Adrenal gland (tissue), 12 donors: ENCODE data around the gene KASH5. TPM values are rescaled to one million over a fixed set of nuclear protein-coding genes. Genes with fewer than 3 reads are reported as not detected.

Experiments used
- DNase-seq, 7 donors: peaks; one replicate each; pipeline ENCODE4 v3.0.0-alpha.2; 2019 to 2020
- H3K27ac ChIP-seq, 5 donors: fragments of 200-600 bp; sonication (generic) in 4 of 5; 1 replicate in 3 of 5; 2 replicates in 2 of 5; pipeline versions ENCODE4 v1.5.1 to v1.8.0; 2016 to 2020; ENCODE audit warnings: mild to moderate bottlenecking in 1 of 5
- H3K27me3 ChIP-seq: fragments of 200-600 bp; 2 replicates; pipeline ENCODE4 v1.8.0; 2021
- H3K36me3 ChIP-seq, 2 donors: fragments of 200-600 bp; replicated peaks in 1 of 2; 1 replicate in 1 of 2; 2 replicates in 1 of 2; pipeline versions ENCODE4 v1.5.1 to v1.8.0; 2018 to 2022
- H3K4me1 ChIP-seq, 2 donors: fragments of 200-600 bp; replicated peaks in 1 of 2; 1 replicate in 1 of 2; 2 replicates in 1 of 2; pipeline versions ENCODE4 v1.5.1 to v1.8.0; 2018 to 2021
- H3K4me3 ChIP-seq, 4 donors: fragments of 200-600 bp; sonication (generic) in 3 of 4; one replicate each; pipeline ENCODE4 v1.5.1; 2016 to 2018
- H3K9me3 ChIP-seq, 3 donors: fragments of 200-600 bp; sonication (generic) in 1 of 3; replicated peaks in 1 of 3; 1 replicate in 2 of 3; 2 replicates in 1 of 3; pipeline versions ENCODE4 v1.5.1 to v1.8.0; 2016 to 2021
- POLR2A ChIP-seq, 2 donors: fragments of 450-650 bp; IDR thresholded peaks; one replicate each; pipeline ENCODE4 v1.6.1; 2017; ENCODE audit warnings: antibody characterized with exemption in 2 of 2, mild to moderate bottlenecking in 2 of 2, moderate library complexity in 1 of 2
- WGBS, 4 donors: extraction: QIAGEN DNeasy Blood & Tissue Kit in 2 of 4; methylation state at CpG; one replicate each; pipeline versions ENCODE4 v1.1.5 to v1.1.7; 2013 to 2017; 5-methylcytosine and 5-hydroxymethylcytosine counted together
- intact Hi-C, 2 donors: fragments of 100-400 bp; cut with DNase I; formaldehyde crosslinking; loops; one replicate each; pipeline versions ENCODE4 v1.14.1 to v1.15.0; 2022 to 2023
- polyA plus RNA-seq, 3 donors: library from polyadenylated mRNA; stranded (reverse); fragments of 200-250 nt in 2 of 3; fragments of 350-450 nt in 1 of 3; fragmentation: Illumina TruSeq in 1 of 3; extraction: RNeasy Lipid Tissue Mini Kit (QIAGEN cat#74804) in 1 of 3; gene quantifications; one replicate each; pipeline ENCODE4 v1.2.3, GENCODE V29; 2013 to 2014
- total RNA-seq, 9 donors: library from RNA; depleted of rRNA in 4 of 9; stranded (reverse); fragments of >200 nt in 4 of 9; fragments of 120-200 nt in 1 of 9; fragmentation: NEBNext Ultra II Directional in 1 of 9; extraction: Animal tissue kit (Norgen Biotek cat#: 25700) in 1 of 9; gene quantifications; one replicate each; pipeline versions ENCODE4 v1.1.0 to v1.2.4, GENCODE V29; 2013 to 2023
- TF ChIP-seq, protein P1 (sequence below), 6 experiments: fragments of 450-650 bp in 4 of 6; fragments of 200-600 bp in 2 of 6; sonication (generic) in 1 of 6; IDR thresholded peaks; 1 replicate in 5 of 6; 2 replicates in 1 of 6; pipeline versions ENCODE4 v1.5.1 to v1.8.0; 2016 to 2021; ENCODE audit warnings: antibody characterized with exemption in 6 of 6, mild to moderate bottlenecking in 2 of 6, moderate library complexity in 1 of 6
- donor health status: healthy with polysubstance abuse.
- donor health status: Bipolar disorder and iron deficiency.
- donor health status: DM: yes; HTN: yes; CAD: no.
- donor health status: DM: no; HTN: no; CAD: no.
- donor health status: DM: no; HTN: no; CAD: no.
- donor health status: DM: yes; HTN: yes; CAD: no.

Gene KASH5
- total and polyA plus RNA-seq, 12 donors = 0.74 to 0.97 TPM; not detected in 10

DNA sequence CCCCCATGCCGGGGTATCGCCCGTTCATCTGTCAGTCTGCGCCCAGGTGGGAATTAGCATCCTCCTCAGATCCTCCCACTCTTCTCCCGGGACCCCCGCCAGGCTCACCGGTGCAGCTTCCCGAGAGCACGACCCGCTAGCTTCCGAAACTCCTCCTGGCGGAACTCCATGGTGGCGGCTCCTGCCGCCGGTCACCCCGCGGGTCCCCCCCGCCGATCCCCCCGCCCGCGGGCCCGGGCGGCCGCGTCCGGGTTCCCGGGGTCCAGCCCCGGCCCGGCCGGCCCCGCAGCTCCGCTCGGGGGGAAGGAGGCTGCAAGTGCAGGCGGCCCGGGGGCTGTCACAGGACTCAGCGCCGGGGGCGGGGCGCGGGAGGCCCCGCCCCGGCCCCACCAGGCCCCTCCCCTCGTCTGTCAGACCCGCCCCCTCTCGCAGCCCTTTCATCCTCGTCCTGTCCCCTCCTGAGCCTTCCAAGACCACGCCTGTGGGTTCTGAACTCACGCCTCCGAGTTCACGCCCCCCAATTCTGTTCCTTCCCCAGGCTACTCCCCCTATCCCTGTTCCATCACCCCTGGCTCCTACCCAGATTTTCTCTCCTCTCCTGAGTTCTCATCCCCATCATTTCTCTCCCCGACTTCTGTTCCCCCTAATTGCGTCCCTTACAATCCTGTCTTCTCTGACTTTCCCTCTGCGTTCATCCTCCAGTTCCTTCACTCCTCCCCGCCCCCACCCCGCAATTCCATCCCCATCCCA is 53.3 kb downstream of the KASH5 start, which contains the start of gene SLC17A7:
SLC17A7 (minus strand) TSS at position 318 of the 750 bp plus-strand sequence; CDS start at position 170, 148 bp downstream.
- intact Hi-C loops = loop anchor here in 1 of 2 donors (5.0 kb wide), 1 partner anchor 214 kb away; no protein-coding TSS in a partner anchor
- no peaks in the 10 kb centered on the region for H3K36me3 ChIP-seq
- no peak for TF ChIP-seq POLR2A (IDR thresholded peaks at IDR 0.05)
- TF ChIP-seq, protein P1, sequence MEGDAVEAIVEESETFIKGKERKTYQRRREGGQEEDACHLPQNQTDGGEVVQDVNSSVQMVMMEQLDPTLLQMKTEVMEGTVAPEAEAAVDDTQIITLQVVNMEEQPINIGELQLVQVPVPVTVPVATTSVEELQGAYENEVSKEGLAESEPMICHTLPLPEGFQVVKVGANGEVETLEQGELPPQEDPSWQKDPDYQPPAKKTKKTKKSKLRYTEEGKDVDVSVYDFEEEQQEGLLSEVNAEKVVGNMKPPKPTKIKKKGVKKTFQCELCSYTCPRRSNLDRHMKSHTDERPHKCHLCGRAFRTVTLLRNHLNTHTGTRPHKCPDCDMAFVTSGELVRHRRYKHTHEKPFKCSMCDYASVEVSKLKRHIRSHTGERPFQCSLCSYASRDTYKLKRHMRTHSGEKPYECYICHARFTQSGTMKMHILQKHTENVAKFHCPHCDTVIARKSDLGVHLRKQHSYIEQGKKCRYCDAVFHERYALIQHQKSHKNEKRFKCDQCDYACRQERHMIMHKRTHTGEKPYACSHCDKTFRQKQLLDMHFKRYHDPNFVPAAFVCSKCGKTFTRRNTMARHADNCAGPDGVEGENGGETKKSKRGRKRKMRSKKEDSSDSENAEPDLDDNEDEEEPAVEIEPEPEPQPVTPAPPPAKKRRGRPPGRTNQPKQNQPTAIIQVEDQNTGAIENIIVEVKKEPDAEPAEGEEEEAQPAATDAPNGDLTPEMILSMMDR (IDR thresholded peaks at IDR 0.05) = no peak
- peak within 1 kb of the TSS in 1 of 4 donors; percentile 65 for H3K4me3 ChIP-seq
- DNase-seq = peak in 1 of 7 donors; percentile 49
- H3K9me3 ChIP-seq = no peaks in the 10 kb centered on the region
- 5 to 15% (median 6%) methylated on average over 12 to 55 of the region's 56 CpGs for WGBS, 4 donors
- peaks cover 16% of the 10 kb centered on the region for H3K27me3 ChIP-seq
- H3K27ac ChIP-seq = peak within 1 kb of the TSS in 1 of 5 donors; percentile 90
- no peaks in the 10 kb centered on the region for H3K4me1 ChIP-seq

DNA sequence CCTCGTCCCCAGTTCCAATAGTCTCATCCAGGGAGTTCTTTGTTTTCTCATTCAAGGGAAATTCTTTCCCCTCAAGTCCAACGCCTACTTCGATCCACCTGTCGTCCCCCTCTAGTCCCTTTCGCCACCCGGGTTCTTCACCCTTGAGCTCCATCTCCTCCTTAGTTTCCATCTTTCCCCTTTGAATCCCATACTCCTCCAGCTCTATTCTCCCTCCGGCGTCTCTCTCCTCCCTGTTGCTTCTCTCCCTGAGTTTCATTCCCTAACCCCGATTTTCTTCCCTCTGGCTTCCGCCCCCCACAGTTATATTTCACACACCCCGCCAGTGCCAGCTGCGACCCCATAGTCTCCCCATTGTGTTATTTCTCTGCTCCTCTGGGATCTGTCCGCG is 53.9 kb downstream of the KASH5 start:
- Histone ChIP-seq H3K36me3 (peaks cover 0 to 4% of the 10 kb centered on the region in 2 donors), H3K4me1 (no peaks in the 10 kb centered on the region), H3K9me3 (no peaks in the 10 kb centered on the region), H3K4me3 (peak overlapping the region in 1 of 4 donors; percentile 65), H3K27ac (peak overlapping the region in 1 of 5 donors; percentile 90), H3K27me3 (peaks cover 13% of the 10 kb centered on the region)
- 15 to 26% (median 23%) methylated on average over 14 of the region's 14 CpGs for WGBS, 4 donors
- DNase-seq = no peak
- intact Hi-C loops = loop anchor here in 1 of 2 donors (5.0 kb wide), 1 partner anchor 215 kb away; no protein-coding TSS in a partner anchor
- TF ChIP-seq, protein P1 (IDR thresholded peaks at IDR 0.05) = no peak
- TF ChIP-seq POLR2A (IDR thresholded peaks at IDR 0.05) = no peak

DNA sequence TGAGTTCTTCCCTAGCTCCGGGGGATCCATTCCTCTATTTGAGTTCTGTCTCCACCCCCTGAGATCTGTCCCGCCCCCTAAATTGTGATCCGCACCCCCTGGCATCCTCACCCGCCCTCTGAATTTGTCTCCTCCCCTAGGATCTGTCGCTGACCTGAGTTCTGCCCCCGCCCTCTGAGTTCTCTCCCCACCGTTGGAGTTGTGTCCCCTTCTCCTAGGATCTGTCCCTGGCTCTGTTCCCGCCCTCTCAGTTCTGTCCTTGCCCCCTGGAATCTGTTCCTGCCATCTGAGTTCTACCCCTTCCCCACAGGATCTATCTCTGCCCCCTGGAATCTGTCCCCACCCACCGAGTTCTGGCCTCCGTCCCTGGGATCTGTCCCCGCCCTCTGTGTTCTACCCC is 54.3 kb downstream of the KASH5 start:
- DNase-seq = peak in 2 of 7 donors; percentile 43 to 68
- H3K4me1 ChIP-seq = no peaks in the 10 kb centered on the region
- H3K9me3 ChIP-seq = no peaks in the 10 kb centered on the region
- WGBS, 4 donors = 3 to 9% (median 5%) methylated on average over 11 of the region's 11 CpGs
- TF ChIP-seq POLR2A (IDR thresholded peaks at IDR 0.05) = no peak
- TF ChIP-seq, protein P1 (IDR thresholded peaks at IDR 0.05) = no peak
- intact Hi-C loops = loop anchor here in 1 of 2 donors (5.0 kb wide), 1 partner anchor 215 kb away; no protein-coding TSS in a partner anchor
- H3K27me3 ChIP-seq = peaks cover 13% of the 10 kb centered on the region
- peak overlapping the region in 1 of 5 donors; percentile 90 for H3K27ac ChIP-seq
- peak overlapping the region in 1 of 4 donors; percentile 65 for H3K4me3 ChIP-seq
- H3K36me3 ChIP-seq = peaks cover 0 to 8% of the 10 kb centered on the region in 2 donors

DNA sequence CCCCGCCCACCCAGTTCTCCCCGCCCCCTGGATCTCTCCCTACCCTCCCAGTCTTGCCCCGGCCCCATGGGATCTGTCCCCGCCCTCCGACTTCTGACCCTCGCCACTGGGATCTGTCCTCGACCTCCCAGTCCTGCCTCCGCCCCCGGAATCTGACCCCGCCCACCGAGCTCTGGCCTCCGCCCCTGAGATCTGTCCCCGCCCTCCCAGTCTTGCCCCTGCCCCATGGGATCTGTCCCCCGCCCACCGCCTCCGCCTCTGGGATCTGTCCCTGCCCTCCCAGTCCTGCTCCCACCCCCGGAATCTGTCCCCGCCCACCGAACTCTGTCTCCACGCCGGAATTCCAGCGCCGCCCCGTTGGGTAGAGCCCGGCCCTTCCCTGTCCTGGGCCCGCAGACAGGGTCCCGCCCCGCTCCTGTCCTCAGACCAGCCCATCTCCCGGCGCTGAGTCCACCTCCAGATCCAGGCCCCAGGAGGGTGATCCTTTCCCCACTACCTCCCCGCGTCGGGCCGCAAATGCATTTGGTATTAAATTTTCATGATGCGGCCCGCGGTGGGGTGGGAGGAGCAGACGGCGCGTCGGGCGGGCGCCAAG is 54.8 kb downstream of the KASH5 start:
- H3K36me3 ChIP-seq = peaks cover 0 to 10% of the 10 kb centered on the region in 2 donors
- peak; percentile 86 to 97 (median 93) for DNase-seq
- no peaks in the 10 kb centered on the region for H3K4me1 ChIP-seq
- 0 to 1% (median 0%) methylated on average over 16 to 43 of the region's 43 CpGs for WGBS, 4 donors
- H3K9me3 ChIP-seq = no peaks in the 10 kb centered on the region
- peak in 1 of 2 donors; percentile 14 for TF ChIP-seq POLR2A (IDR thresholded peaks at IDR 0.05)
- TF ChIP-seq, protein P1 (IDR thresholded peaks at IDR 0.05) = no peak
- H3K4me3 ChIP-seq = peak overlapping the region in 3 of 4 donors; percentile 15 to 65 (median 46)
- intact Hi-C loops = loop anchor here in 1 of 2 donors (5.0 kb wide), 1 partner anchor 216 kb away; no protein-coding TSS in a partner anchor
- H3K27me3 ChIP-seq = peaks cover 13% of the 10 kb centered on the region
- H3K27ac ChIP-seq = peak overlapping the region in 4 of 5 donors; percentile 5 to 90 (median 48)
